GM19025 (cell line): ENCODE results near the gene PDZRN4.

Experiments used
- ATAC-seq: cut with Tn5 transposase; IDR thresholded peaks from one replicate; pipeline ENCODE4 v1.9.1; 2021; ENCODE audit warnings: mild to moderate bottlenecking, low read depth, moderate library complexity; ENCODE audit not compliant: unreplicated experiment

PDZRN4 gene

GRCh38 chr12:41344776-41345470 lies 156.8 kb downstream of the PDZRN4 start:
- no peak for ATAC-seq

- no peak for ATAC-seq
Measured at GRCh38 chr12:41348198-41348597, 160.1 kb downstream of the PDZRN4 start.

- ATAC-seq = no peak
Measured at GRCh38 chr12:41356181-41356580, 168.1 kb downstream of the PDZRN4 start.

GRCh38 chr12:41361738-41362137 lies 173.6 kb downstream of the PDZRN4 start:
- no peak for ATAC-seq

- ATAC-seq = no peak
Measured at GRCh38 chr12:41362510-41362909, 174.4 kb downstream of the PDZRN4 start.

- no peak for ATAC-seq
Measured at GRCh38 chr12:41362931-41363330, 174.8 kb downstream of the PDZRN4 start.

GRCh38 chr12:41364211-41364610 lies 176.1 kb downstream of the PDZRN4 start:
- ATAC-seq = no peak

GRCh38 chr12:41365653-41366171 lies 177.6 kb downstream of the PDZRN4 start:
- no peak for ATAC-seq

- no peak for ATAC-seq
Measured at GRCh38 chr12:41367726-41368405, 179.7 kb downstream of the PDZRN4 start.

- no peak for ATAC-seq
Measured at GRCh38 chr12:41380878-41381277, 192.8 kb downstream of the PDZRN4 start.

- ATAC-seq = no peak
Measured at GRCh38 chr12:41402801-41403200, 214.7 kb downstream of the PDZRN4 start.

- ATAC-seq = no peak
Measured at GRCh38 chr12:41407232-41407799, 219.2 kb downstream of the PDZRN4 start.

GRCh38 chr12:41409628-41410027 lies 221.5 kb downstream of the PDZRN4 start:
- no peak for ATAC-seq

GRCh38 chr12:41418586-41418985 lies 230.5 kb downstream of the PDZRN4 start:
- ATAC-seq = no peak

GRCh38 chr12:41419131-41419893 lies 231.2 kb downstream of the PDZRN4 start:
- no peak for ATAC-seq

- ATAC-seq = no peak
Measured at GRCh38 chr12:41424651-41425050, 236.5 kb downstream of the PDZRN4 start.

GRCh38 chr12:41433460-41433859 lies 245.3 kb downstream of the PDZRN4 start:
- no peak for ATAC-seq

- ATAC-seq = no peak
Measured at GRCh38 chr12:41436076-41436475, 248.0 kb downstream of the PDZRN4 start.

GRCh38 chr12:41437563-41437962 lies 249.4 kb downstream of the PDZRN4 start:
- ATAC-seq = no peak

GRCh38 chr12:41438854-41439541 lies 250.9 kb downstream of the PDZRN4 start:
- no peak for ATAC-seq
